Osteoblast (primary cell): Measurements from ENCODE around the gene RPS27. TPM values are rescaled to one million over a fixed set of nuclear protein-coding genes. Genes with fewer than 3 reads are reported as not detected.
"Not testable (repeated sequence)": the region's sequence is repeated elsewhere in the genome, so short reads cannot be mapped to it uniquely, and the experiment has no call there.

Experiments
- DNase-seq: peaks from one replicate; pipeline ENCODE4 v3.0.0; 2011; ENCODE audit warnings: low spot score, mixed read lengths; ENCODE audit not compliant: insufficient read length; ENCODE audit errors: missing footprints
- H2AFZ ChIP-seq: 2 replicates; pipeline ENCODE4 v1.6.0; 2011; ENCODE audit warnings: mild to moderate bottlenecking, low read length
- H3K27ac ChIP-seq: 2 replicates; pipeline ENCODE4 v1.5.1; 2011; ENCODE audit warnings: mild to moderate bottlenecking, low read depth, low read length, moderate library complexity
- H3K27me3 ChIP-seq: 2 replicates; pipeline ENCODE4 v1.6.0; 2012; ENCODE audit warnings: mild to moderate bottlenecking, control low read depth, inconsistent platforms, low read length, moderate library complexity; ENCODE audit not compliant: insufficient read depth
- H3K36me3 ChIP-seq: 2 replicates; pipeline ENCODE4 v1.5.1; 2011; ENCODE audit warnings: mild to moderate bottlenecking, low read length, control low read depth, moderate library complexity; ENCODE audit not compliant: insufficient read depth
- H3K4me1 ChIP-seq: 2 replicates; pipeline ENCODE4 v1.5.1; 2011; ENCODE audit warnings: mild to moderate bottlenecking, low read length, control low read depth, moderate library complexity; ENCODE audit not compliant: insufficient read depth
- H3K4me2 ChIP-seq: 2 replicates; pipeline ENCODE4 v1.6.0; 2011; ENCODE audit warnings: mild to moderate bottlenecking, low read length; ENCODE audit not compliant: insufficient read depth
- H3K4me3 ChIP-seq: fragments of 200-600 bp; sonication (generic); 3 replicates; pipeline ENCODE4 v1.5.1; 2012; ENCODE audit warnings: mild to moderate bottlenecking, low read length, inconsistent platforms; ENCODE audit not compliant: insufficient read depth
- H3K79me2 ChIP-seq: 2 replicates; pipeline ENCODE4 v1.6.0; 2012; ENCODE audit warnings: mild to moderate bottlenecking, low read length, control low read depth, inconsistent platforms; ENCODE audit not compliant: insufficient read depth
- H3K9me3 ChIP-seq: 2 replicates; pipeline ENCODE4 v1.5.1; 2011; ENCODE audit warnings: low read depth, low read length, control low read depth
- H4K20me1 ChIP-seq: 2 replicates; pipeline ENCODE4 v1.6.0; 2012; ENCODE audit warnings: mild to moderate bottlenecking, low read length, control low read depth; ENCODE audit not compliant: insufficient read depth
- CTCF ChIP-seq: IDR thresholded peaks from 2 replicates; pipeline ENCODE4 v1.5.1; 2011; ENCODE audit warnings: mild to moderate bottlenecking, low read depth, low read length, moderate library complexity; ENCODE audit errors: extremely low read depth
- total RNA-seq: library from RNA; depleted of rRNA; stranded (reverse); fragments of >200 nt; gene quantifications from 2 replicates; pipeline ENCODE4 v1.2.3, GENCODE V29; 2012

RPS27 gene
- total RNA-seq, 1 donor: 1,441 TPM

GRCh38 chr1:154000420-154000819 is 9.9 kb downstream of the RPS27 start:
- Histone ChIP-seq H4K20me1 (no peaks in the 10 kb centered on the region), H3K27ac (no peak overlapping the region), H3K27me3 (no peaks in the 10 kb centered on the region), H3K36me3 (peaks cover 4% of the 10 kb centered on the region), H2AFZ (no peak overlapping the region), H3K4me3 (no peak overlapping the region), H3K4me1 (peaks cover 5% of the 10 kb centered on the region), H3K79me2 (no peaks in the 10 kb centered on the region), H3K4me2 (no peak overlapping the region), H3K9me3 (no peaks in the 10 kb centered on the region)
- no peak for TF ChIP-seq CTCF
- DNase-seq: no peak

GRCh38 chr1:154006136-154006535 is 15.6 kb downstream of the RPS27 start:
- H3K79me2 ChIP-seq: no peaks in the 10 kb centered on the region
- H2AFZ ChIP-seq: no peak overlapping the region
- H3K27ac ChIP-seq: no peak overlapping the region
- peak overlapping the region; percentile 32 for H3K4me2 ChIP-seq
- H3K4me3 ChIP-seq: no peak overlapping the region
- H3K9me3 ChIP-seq: no peaks in the 10 kb centered on the region
- DNase-seq: peak; percentile 89
- peaks cover 10% of the 10 kb centered on the region for H3K4me1 ChIP-seq
- no peaks in the 10 kb centered on the region for H3K36me3 ChIP-seq
- no peaks in the 10 kb centered on the region for H4K20me1 ChIP-seq
- TF ChIP-seq CTCF: no peak
- no peaks in the 10 kb centered on the region for H3K27me3 ChIP-seq

GRCh38 chr1:154012129-154012528 is 21.6 kb downstream of the RPS27 start:
- H3K4me3 ChIP-seq: no peak overlapping the region
- H3K4me2 ChIP-seq: no peak overlapping the region
- no peak overlapping the region for H2AFZ ChIP-seq
- H3K36me3 ChIP-seq: no peaks in the 10 kb centered on the region
- no peaks in the 10 kb centered on the region for H4K20me1 ChIP-seq
- H3K27me3 ChIP-seq: no peaks in the 10 kb centered on the region
- peaks cover 3% of the 10 kb centered on the region for H3K4me1 ChIP-seq
- no peak overlapping the region for H3K27ac ChIP-seq
- no peaks in the 10 kb centered on the region for H3K79me2 ChIP-seq
- no peaks in the 10 kb centered on the region for H3K9me3 ChIP-seq
- TF ChIP-seq CTCF: no peak
- no peak for DNase-seq

GRCh38 chr1:154012543-154012942 is 22.0 kb downstream of the RPS27 start:
- DNase-seq, H3K27me3 ChIP-seq, H3K4me3 ChIP-seq, H3K36me3 ChIP-seq, H4K20me1 ChIP-seq, H2AFZ ChIP-seq, H3K4me1 ChIP-seq, H3K27ac ChIP-seq, H3K4me2 ChIP-seq, H3K9me3 ChIP-seq, H3K79me2 ChIP-seq: not testable (repeated sequence)
